Thoracic aorta (tissue), 2 donors: ENCODE data around the gene ARNT2. TPM values are rescaled to one million over a fixed set of nuclear protein-coding genes. Genes with fewer than 3 reads are reported as not detected.

Source experiments
- ATAC-seq: fragments of 150-250 bp; one replicate; pipeline ENCODE4 v1.8.0; 2017; ENCODE audit warnings: low read depth; ENCODE audit not compliant: insufficient number of reproducible peaks, low FRiP score
- DNase-seq: peaks from one replicate; pipeline ENCODE4 v3.0.0-alpha.2; 2020; ENCODE audit warnings: low spot score
- H3K27ac ChIP-seq, 2 donors: fragments of 200-600 bp; sonication (generic); 1 replicate in 1 of 2; 2 replicates in 1 of 2; pipeline ENCODE4 v1.5.1; 2016; ENCODE audit warnings: mild to moderate bottlenecking in 2 of 2, moderate library complexity in 2 of 2
- H3K27me3 ChIP-seq: fragments of 200-600 bp; sonication (generic); replicated peaks from 2 replicates; pipeline ENCODE4 v1.6.0; 2016; ENCODE audit warnings: mild to moderate bottlenecking; ENCODE audit not compliant: insufficient read depth
- H3K36me3 ChIP-seq: fragments of 200-600 bp; sonication (generic); one replicate; pipeline ENCODE4 v1.5.1; 2016
- H3K4me1 ChIP-seq, 2 donors: fragments of 200-600 bp; sonication (generic); 1 replicate in 1 of 2; 2 replicates in 1 of 2; pipeline versions ENCODE4 v1.5.1 to v1.6.0; 2016; ENCODE audit warnings: low read depth in 2 of 2, mild to moderate bottlenecking in 1 of 2; ENCODE audit not compliant: control insufficient read depth in 1 of 2
- H3K4me3 ChIP-seq: fragments of 200-600 bp; sonication (generic); 2 replicates; pipeline ENCODE4 v1.5.1; 2016; ENCODE audit warnings: mild to moderate bottlenecking
- H3K9me3 ChIP-seq: fragments of 200-600 bp; sonication (generic); 2 replicates; pipeline ENCODE4 v1.5.1; 2016
- total RNA-seq, 2 donors: library from RNA; depleted of rRNA; stranded (reverse); fragments of >200 nt; gene quantifications; one replicate each; pipeline versions ENCODE4 v1.1.0 to v1.2.3, GENCODE V29; 2016
- TF ChIP-seq, protein P1 (sequence below): fragments of 200-600 bp; sonication (generic); IDR thresholded peaks from one replicate; pipeline ENCODE4 v1.5.1; 2019; ENCODE audit warnings: antibody characterized with exemption

ARNT2 gene
- total RNA-seq, 2 donors from 2014 or later, result 5.8 to 22.9 TPM

DNA sequence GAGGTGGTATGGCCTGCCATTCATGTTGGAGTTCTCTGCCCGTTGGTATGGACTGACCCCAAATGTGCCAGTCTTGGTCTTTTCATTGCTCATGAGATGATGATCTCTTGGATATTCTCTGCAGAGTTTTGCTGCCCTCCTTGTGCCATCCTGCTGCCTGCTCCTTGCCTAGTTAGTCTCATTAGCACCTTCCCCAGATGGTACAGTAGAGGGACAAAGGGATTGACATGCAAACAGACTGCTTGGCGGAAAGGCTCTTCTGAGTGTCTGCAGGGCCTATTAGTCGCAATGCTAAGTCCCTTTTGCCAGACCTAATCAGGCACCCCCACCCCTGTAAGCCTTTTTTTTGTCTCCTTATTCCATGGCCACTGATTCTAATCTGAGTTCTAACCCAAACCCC lies 90.6 kb downstream of the ARNT2 start:
- Histone ChIP-seq H3K4me3 (no peak overlapping the region), H3K27me3 (no peaks in the 10 kb centered on the region), H3K4me1 (peaks cover 11 to 30% of the 10 kb centered on the region in 2 donors), H3K36me3 (no peaks in the 10 kb centered on the region), H3K27ac (peak overlapping the region in 1 of 2 donors; percentile 38), H3K9me3 (no peaks in the 10 kb centered on the region)
- ATAC-seq (no peak), DNase-seq (no peak)
- TF ChIP-seq, protein P1, sequence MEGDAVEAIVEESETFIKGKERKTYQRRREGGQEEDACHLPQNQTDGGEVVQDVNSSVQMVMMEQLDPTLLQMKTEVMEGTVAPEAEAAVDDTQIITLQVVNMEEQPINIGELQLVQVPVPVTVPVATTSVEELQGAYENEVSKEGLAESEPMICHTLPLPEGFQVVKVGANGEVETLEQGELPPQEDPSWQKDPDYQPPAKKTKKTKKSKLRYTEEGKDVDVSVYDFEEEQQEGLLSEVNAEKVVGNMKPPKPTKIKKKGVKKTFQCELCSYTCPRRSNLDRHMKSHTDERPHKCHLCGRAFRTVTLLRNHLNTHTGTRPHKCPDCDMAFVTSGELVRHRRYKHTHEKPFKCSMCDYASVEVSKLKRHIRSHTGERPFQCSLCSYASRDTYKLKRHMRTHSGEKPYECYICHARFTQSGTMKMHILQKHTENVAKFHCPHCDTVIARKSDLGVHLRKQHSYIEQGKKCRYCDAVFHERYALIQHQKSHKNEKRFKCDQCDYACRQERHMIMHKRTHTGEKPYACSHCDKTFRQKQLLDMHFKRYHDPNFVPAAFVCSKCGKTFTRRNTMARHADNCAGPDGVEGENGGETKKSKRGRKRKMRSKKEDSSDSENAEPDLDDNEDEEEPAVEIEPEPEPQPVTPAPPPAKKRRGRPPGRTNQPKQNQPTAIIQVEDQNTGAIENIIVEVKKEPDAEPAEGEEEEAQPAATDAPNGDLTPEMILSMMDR, result no peak

DNA sequence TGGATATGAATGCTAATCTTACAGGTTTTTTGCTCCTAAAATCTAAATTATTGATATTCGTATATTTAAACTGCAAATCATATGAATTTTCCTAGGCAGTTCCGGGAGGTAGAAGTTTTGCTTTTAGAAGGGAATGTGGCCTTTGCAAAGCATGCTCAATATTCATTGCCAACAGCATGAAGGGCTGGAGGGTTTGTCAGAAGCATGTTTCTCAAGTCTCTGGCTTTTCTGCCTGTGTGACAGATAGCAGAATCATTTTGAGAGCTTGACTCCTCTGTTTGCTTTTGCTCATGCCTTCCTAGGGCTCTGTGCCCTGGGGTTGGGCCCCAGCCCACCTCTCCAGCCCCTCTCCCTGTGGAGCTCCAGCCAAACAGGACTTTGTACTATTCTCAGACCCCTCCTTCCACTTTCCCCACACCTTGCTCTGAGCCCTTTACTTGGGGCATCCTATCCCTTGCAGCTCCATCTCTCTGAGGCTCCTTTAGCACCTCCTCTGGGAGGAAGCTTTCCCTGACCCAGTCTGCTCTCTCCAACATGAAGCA lies 91.3 kb downstream of the ARNT2 start:
- Histone ChIP-seq H3K27me3 (no peaks in the 10 kb centered on the region), H3K9me3 (no peaks in the 10 kb centered on the region), H3K36me3 (no peaks in the 10 kb centered on the region), H3K4me3 (no peak overlapping the region), H3K27ac (peak overlapping the region in 1 of 2 donors; percentile 38), H3K4me1 (peaks cover 11 to 25% of the 10 kb centered on the region in 2 donors)
- ATAC-seq (no peak), DNase-seq (no peak)
- TF ChIP-seq, protein P1, result no peak

DNA sequence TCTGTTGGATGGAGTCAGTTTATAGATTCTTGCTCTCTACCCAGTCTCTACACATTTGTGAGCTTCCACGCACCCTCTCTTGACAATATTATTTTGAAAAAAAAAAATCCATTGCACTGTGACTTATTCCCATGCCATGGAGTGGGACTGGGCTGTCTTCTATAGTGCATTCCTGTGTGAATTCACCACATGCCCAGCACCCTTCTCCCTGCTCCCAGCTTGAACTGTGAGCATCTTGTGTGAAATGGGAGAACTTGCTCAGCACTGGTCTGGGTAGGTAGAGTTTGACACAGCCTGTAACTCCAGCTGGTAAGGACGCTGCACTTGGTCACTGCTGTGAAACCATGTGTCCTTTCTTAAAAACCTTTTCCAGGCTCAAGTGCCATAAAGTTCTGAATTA lies 91.9 kb downstream of the ARNT2 start:
- Histone ChIP-seq H3K36me3 (no peaks in the 10 kb centered on the region), H3K4me1 (peaks cover 11 to 25% of the 10 kb centered on the region in 2 donors), H3K27ac (no peak overlapping the region), H3K9me3 (no peaks in the 10 kb centered on the region), H3K4me3 (no peak overlapping the region), H3K27me3 (no peaks in the 10 kb centered on the region)
- DNase-seq, result no peak
- no peak for ATAC-seq
- TF ChIP-seq, protein P1, result no peak

DNA sequence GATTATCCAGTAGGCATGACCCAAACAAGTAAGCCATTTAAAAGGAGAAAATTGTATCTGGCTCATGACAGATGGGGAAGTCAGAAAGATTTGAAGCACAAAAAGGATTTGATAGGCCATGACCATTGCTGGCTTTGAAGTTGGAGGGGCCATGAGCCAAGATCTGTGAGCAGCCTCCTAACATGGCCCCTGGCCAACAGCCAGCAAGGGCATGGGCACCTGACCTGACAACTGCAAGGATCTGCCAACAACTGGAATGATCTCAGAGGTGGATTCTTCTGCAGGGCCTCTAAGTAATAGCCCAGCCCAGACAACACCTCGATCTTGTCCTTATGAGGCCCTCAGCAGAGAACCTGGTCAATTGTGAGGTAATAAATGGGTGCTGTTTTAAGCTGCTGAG lies 93.0 kb downstream of the ARNT2 start:
- Histone ChIP-seq H3K27ac (no peak overlapping the region), H3K36me3 (no peaks in the 10 kb centered on the region), H3K4me1 (peaks cover 11 to 25% of the 10 kb centered on the region in 2 donors), H3K27me3 (no peaks in the 10 kb centered on the region), H3K9me3 (no peaks in the 10 kb centered on the region), H3K4me3 (no peak overlapping the region)
- TF ChIP-seq, protein P1, result no peak
- ATAC-seq (no peak), DNase-seq (no peak)

DNA sequence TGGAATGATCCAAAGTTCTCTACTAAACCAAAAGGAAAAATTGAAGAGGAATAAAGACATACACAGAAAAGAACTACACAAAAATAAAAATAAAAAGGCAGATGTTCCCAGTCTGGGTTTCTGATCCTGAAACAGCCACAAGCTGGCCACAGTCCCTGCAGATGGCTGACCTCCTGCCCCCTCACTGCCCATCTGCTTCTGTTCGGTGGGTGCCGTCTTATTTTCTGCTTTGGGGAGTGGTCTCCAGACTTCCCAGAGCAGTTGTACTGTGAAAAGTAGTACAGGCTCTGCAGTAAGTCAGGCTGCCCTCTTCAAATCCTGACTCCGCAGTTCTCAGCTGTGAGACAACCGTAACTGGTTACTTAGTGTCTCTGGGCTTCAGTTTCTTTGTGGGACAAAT lies 94.5 kb downstream of the ARNT2 start:
- no peaks in the 10 kb centered on the region for H3K9me3 ChIP-seq
- TF ChIP-seq, protein P1, result no peak
- H3K4me1 ChIP-seq, result peaks cover 11 to 25% of the 10 kb centered on the region in 2 donors
- no peak for ATAC-seq
- no peaks in the 10 kb centered on the region for H3K36me3 ChIP-seq
- no peaks in the 10 kb centered on the region for H3K27me3 ChIP-seq
- no peak for DNase-seq
- no peak overlapping the region for H3K4me3 ChIP-seq
- no peak overlapping the region for H3K27ac ChIP-seq
